GM12878 (cell line): ENCODE results near the gene NHS. TPM values are rescaled to one million over a fixed set of nuclear protein-coding genes. Genes with fewer than 3 reads are reported as not detected.

Experiments
- ATAC-seq: fragments of 200-7000 bp; cut with Tn5 transposase; 3 replicates; pipeline ENCODE4 v1.9.1; 2020; ENCODE audit warnings: mild to moderate bottlenecking, moderate library complexity
- BruUV-seq: library from RNA; stranded (reverse); fragments of 400-500 nt; replicated peaks from 2 replicates; lab custom pipeline; 2021; lab: Mats Ljungman, UMichigan
- CTCF ChIA-PET: fragments of 300-600 bp; sonication (Branson Sonifier 250); formaldehyde crosslinking; extraction: SDS; loops from one replicate; lab custom pipeline; 2021; ENCODE audit warnings: inconsistent platforms; lab: Yijun Ruan, JAX
- POLR2A ChIA-PET: fragments of 350-600 bp; formaldehyde crosslinking; extraction: SDS; loops from one replicate; lab custom pipeline; 2021; ENCODE audit warnings: inconsistent platforms; lab: Charles Lee
- RAD21 ChIA-PET: fragments of 300-600 bp; sonication (Branson Sonifier 250); formaldehyde crosslinking; loops from one replicate; lab custom pipeline; 2023; ENCODE audit warnings: antibody characterized with exemption; ENCODE audit not compliant: unreplicated experiment; lab: Charles Lee
- SMC1A ChIA-PET: fragments of 300-600 bp; sonication (Branson Sonifier 250); formaldehyde crosslinking; loops from one replicate; lab custom pipeline; 2023; ENCODE audit not compliant: unreplicated experiment, uncharacterized antibody; lab: Charles Lee
- DNase-seq: peaks from one replicate; pipeline ENCODE4 v3.0.0-alpha.2; 2011; ENCODE audit warnings: low read depth, low spot score
- FAIRE-seq: peaks from 3 replicates; lab custom pipeline; 2011; peaks lifted over from hg19 to GRCh38; lab: Jason Lieb, UNC
- H2AFZ ChIP-seq: 2 replicates; pipeline ENCODE4 v1.6.0; 2011; ENCODE audit warnings: low read depth, low read length, control low read depth; ENCODE audit not compliant: control insufficient read depth
- H3K27ac ChIP-seq: 2 replicates; pipeline ENCODE4 v1.5.1; 2011; ENCODE audit warnings: control low read depth; ENCODE audit not compliant: control insufficient read depth, insufficient read depth
- H3K27me3 ChIP-seq, 2 experiments: replicated peaks in 1 of 2; 2 replicates each; pipeline versions ENCODE4 v1.6.0 to v1.6.1; 2011; ENCODE audit warnings: low read length in 1 of 2; ENCODE audit not compliant: control insufficient read depth in 2 of 2, insufficient read depth in 2 of 2
- H3K36me3 ChIP-seq, 2 experiments: 2 replicates each; pipeline ENCODE4 v1.5.1; 2011; ENCODE audit warnings: low read length in 1 of 2; ENCODE audit not compliant: control insufficient read depth in 2 of 2, insufficient read depth in 2 of 2
- H3K4me1 ChIP-seq: 2 replicates; pipeline ENCODE4 v1.6.1; 2011; ENCODE audit warnings: mild to moderate bottlenecking, low read length, moderate library complexity, mixed read lengths; ENCODE audit not compliant: control insufficient read depth, insufficient read depth
- H3K4me2 ChIP-seq: 2 replicates; pipeline ENCODE4 v1.6.0; 2011; ENCODE audit warnings: control low read depth; ENCODE audit not compliant: control insufficient read depth, insufficient read depth
- H3K4me3 ChIP-seq: fragments of 200-600 bp; sonication (generic); 2 replicates; pipeline ENCODE4 v1.5.1; 2016
- H3K79me2 ChIP-seq: 2 replicates; pipeline ENCODE4 v1.6.0; 2011; ENCODE audit warnings: low read length; ENCODE audit not compliant: control insufficient read depth, insufficient read depth
- H3K9ac ChIP-seq: 2 replicates; pipeline ENCODE4 v1.8.0; 2011; ENCODE audit warnings: low read length, control low read depth, mixed read lengths; ENCODE audit not compliant: control insufficient read depth, insufficient read depth
- H3K9me3 ChIP-seq: replicated peaks from 3 replicates; pipeline ENCODE4 v1.5.1; 2011; ENCODE audit warnings: mild to moderate bottlenecking, low read length; ENCODE audit not compliant: control insufficient read depth, insufficient read depth
- H4K20me1 ChIP-seq: 2 replicates; pipeline ENCODE4 v1.6.0; 2011; ENCODE audit not compliant: control insufficient read depth, insufficient read depth
- ATF7 ChIP-seq: fragments of 450-650 bp; IDR thresholded peaks from 2 replicates; pipeline ENCODE4 v1.6.1; 2016; ENCODE audit warnings: low read depth, mild to moderate bottlenecking
- BMI1 ChIP-seq: fragments of 450-650 bp; IDR thresholded peaks from 2 replicates; pipeline ENCODE4 v1.6.1; 2016; ENCODE audit warnings: mild to moderate bottlenecking, moderate library complexity, borderline replicate concordance
- ELK1 ChIP-seq: IDR thresholded peaks from 2 replicates; pipeline ENCODE4 v1.6.1; 2012; ENCODE audit warnings: low read depth, low read length, improper control_type of control experiment
- FOXM1 ChIP-seq: IDR thresholded peaks from 2 replicates; pipeline ENCODE4 v1.6.1; 2012; ENCODE audit warnings: low read depth, mild to moderate bottlenecking, inconsistent platforms, low read length, moderate library complexity
- KAT2A ChIP-seq: conservative IDR thresholded peaks from 2 replicates; pipeline ENCODE4 v1.6.1; 2011; ENCODE audit warnings: low read depth, low read length; ENCODE audit not compliant: control insufficient read depth
- MTA2 ChIP-seq: fragments of 450-650 bp; IDR thresholded peaks from 2 replicates; pipeline ENCODE4 v1.6.1; 2016; ENCODE audit warnings: low read depth, mild to moderate bottlenecking, moderate library complexity
- NFXL1 ChIP-seq: fragments of 450-650 bp; IDR thresholded peaks from 2 replicates; pipeline ENCODE4 v1.6.1; 2017; ENCODE audit warnings: antibody characterized with exemption, mild to moderate bottlenecking, borderline replicate concordance
- PAX5 ChIP-seq: IDR thresholded peaks from 2 replicates; pipeline ENCODE4 v1.6.1; 2011; ENCODE audit warnings: low read depth, low read length, borderline replicate concordance
- POLR2AphosphoS5 ChIP-seq: IDR thresholded peaks from 2 replicates; pipeline ENCODE4 v1.6.1; 2011; ENCODE audit warnings: mild to moderate bottlenecking, low read length, inconsistent platforms
- SP1 ChIP-seq: IDR thresholded peaks from one replicate; pipeline ENCODE4 v1.6.1; 2011; ENCODE audit warnings: low read depth, low read length
- STAT3 ChIP-seq: IDR thresholded peaks from 2 replicates; pipeline ENCODE4 v1.6.1; 2011; ENCODE audit warnings: low read depth, low read length, improper control_type of control experiment
- SUPT20H ChIP-seq: IDR thresholded peaks from 2 replicates; pipeline ENCODE4 v1.6.1; 2011; ENCODE audit warnings: low read depth, mild to moderate bottlenecking, low read length, moderate library complexity, borderline replicate concordance; ENCODE audit not compliant: control insufficient read depth
- TCF7 ChIP-seq: IDR thresholded peaks from 2 replicates; pipeline ENCODE4 v1.6.1; 2014; ENCODE audit warnings: antibody characterized with exemption, borderline replicate concordance
- WRNIP1 ChIP-seq: IDR thresholded peaks from 2 replicates; pipeline ENCODE4 v1.6.1; 2011; ENCODE audit warnings: low read depth, low read length, improper control_type of control experiment, borderline replicate concordance
- ZBED1 ChIP-seq: IDR thresholded peaks from 2 replicates; pipeline ENCODE4 v1.6.1; 2016; ENCODE audit warnings: borderline replicate concordance
- WGBS: methylation state at CpG from one replicate; pipeline ENCODE4 v1.1.6; 2016; ENCODE audit warnings: low lambda C conversion rate; ENCODE audit not compliant: insufficient replicate concordance, insufficient coverage; ENCODE audit errors: missing lambda C conversion rate; 5-methylcytosine and 5-hydroxymethylcytosine counted together
- in situ Hi-C: fragments of 300-500 bp; cut with MboI; formaldehyde crosslinking; loops from 9 replicates; pipeline ENCODE4 v1.14.3; 2018; ENCODE audit warnings: mixed read lengths
- intact Hi-C: fragments of 100-400 bp; cut with micrococcal nuclease; formaldehyde crosslinking; loops from one replicate; pipeline ENCODE4 v1.14.2; 2022; ENCODE audit not compliant: unreplicated experiment
- polyA plus RNA-seq, 11 experiments: library from polyadenylated mRNA; depleted of rRNA in 4 of 11; unstranded in 6 of 11; stranded (reverse) in 5 of 11; fragments of >200 nt; fragmentation: Nextera tagmentation in 4 of 11; fragmentation: Illumina TruSeq in 1 of 11; extraction: Ambion mirVana in 4 of 11; extraction: Trizol in 1 of 11; gene quantifications; 1 replicate in 1 of 11; 2 replicates in 10 of 11; pipeline versions ENCODE4 v1.2.1 to v1.2.3, GENCODE V29; 2011 to 2016; ENCODE audit warnings: inconsistent platforms in 2 of 11, missing spikeins in 2 of 11, low read depth in 1 of 11
- total RNA-seq, 4 experiments: library from RNA; depleted of rRNA in 3 of 4; stranded (reverse); fragments of >200 nt in 3 of 4; fragmentation: Illumina TruSeq in 1 of 4; extraction: Trizol in 1 of 4; gene quantifications; 2 replicates each; pipeline versions ENCODE4 v1.2.1 to v1.2.3, GENCODE V29; 2013 to 2021
- TF ChIP-seq, protein P1 (sequence below): fragments of 450-650 bp; formaldehyde crosslinking; IDR thresholded peaks from 2 replicates; pipeline ENCODE4 v1.5.0; 2022; ENCODE audit warnings: mild to moderate bottlenecking, missing genetic modification characterization

Gene NHS
- total and polyA plus RNA-seq, 10 of the 15 experiments (the other 5 are each of a cell fraction or from before 2014, with no cell fraction given), result under 0.01 to 0.07 (median 0.03) TPM; not detected in 7

- no peak for TF ChIP-seq ATF7
Measured at GRCh38 chrX:17376431-17377077, 1.6 kb downstream of the NHS start (continued).

- no peak overlapping the region for H3K4me3 ChIP-seq
- no peak for DNase-seq
- TF ChIP-seq TCF7, result no peak
- no peak for TF ChIP-seq STAT3
- TF ChIP-seq WRNIP1, result no peak
- TF ChIP-seq SP1, result no peak
- TF ChIP-seq POLR2AphosphoS5, result no peak
- TF ChIP-seq ZBED1, result no peak
- no peak for TF ChIP-seq PAX5
- TF ChIP-seq ELK1, result no peak
- TF ChIP-seq MTA2, result no peak
- no peak for TF ChIP-seq FOXM1
- no peak for TF ChIP-seq BMI1
- no peak for TF ChIP-seq NFXL1
- TF ChIP-seq, protein P1, sequence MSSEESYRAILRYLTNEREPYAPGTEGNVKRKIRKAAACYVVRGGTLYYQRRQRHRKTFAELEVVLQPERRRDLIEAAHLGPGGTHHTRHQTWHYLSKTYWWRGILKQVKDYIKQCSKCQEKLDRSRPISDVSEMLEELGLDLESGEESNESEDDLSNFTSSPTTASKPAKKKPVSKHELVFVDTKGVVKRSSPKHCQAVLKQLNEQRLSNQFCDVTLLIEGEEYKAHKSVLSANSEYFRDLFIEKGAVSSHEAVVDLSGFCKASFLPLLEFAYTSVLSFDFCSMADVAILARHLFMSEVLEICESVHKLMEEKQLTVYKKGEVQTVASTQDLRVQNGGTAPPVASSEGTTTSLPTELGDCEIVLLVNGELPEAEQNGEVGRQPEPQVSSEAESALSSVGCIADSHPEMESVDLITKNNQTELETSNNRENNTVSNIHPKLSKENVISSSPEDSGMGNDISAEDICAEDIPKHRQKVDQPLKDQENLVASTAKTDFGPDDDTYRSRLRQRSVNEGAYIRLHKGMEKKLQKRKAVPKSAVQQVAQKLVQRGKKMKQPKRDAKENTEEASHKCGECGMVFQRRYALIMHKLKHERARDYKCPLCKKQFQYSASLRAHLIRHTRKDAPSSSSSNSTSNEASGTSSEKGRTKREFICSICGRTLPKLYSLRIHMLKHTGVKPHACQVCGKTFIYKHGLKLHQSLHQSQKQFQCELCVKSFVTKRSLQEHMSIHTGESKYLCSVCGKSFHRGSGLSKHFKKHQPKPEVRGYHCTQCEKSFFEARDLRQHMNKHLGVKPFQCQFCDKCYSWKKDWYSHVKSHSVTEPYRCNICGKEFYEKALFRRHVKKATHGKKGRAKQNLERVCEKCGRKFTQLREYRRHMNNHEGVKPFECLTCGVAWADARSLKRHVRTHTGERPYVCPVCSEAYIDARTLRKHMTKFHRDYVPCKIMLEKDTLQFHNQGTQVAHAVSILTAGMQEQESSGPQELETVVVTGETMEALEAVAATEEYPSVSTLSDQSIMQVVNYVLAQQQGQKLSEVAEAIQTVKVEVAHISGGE (CRISPR knock-in tag), result no peak
- TF ChIP-seq KAT2A, result no peak
- no peak for TF ChIP-seq SUPT20H
- intact Hi-C loops, result no loop called here
- ChIA-PET SMC1A (no interaction called here), RAD21 (no interaction called here), POLR2A (no interaction called here), CTCF (no interaction called here)
- H3K27me3 ChIP-seq, result no peaks in the 10 kb centered on the region; a peak in 1 of 4 replicates
- no peaks in the 10 kb centered on the region for H3K36me3 ChIP-seq
- BruUV-seq, result no TSS peak
- no peaks in the 10 kb centered on the region for H4K20me1 ChIP-seq
- no peak overlapping the region for H3K4me2 ChIP-seq
- no peak for ATAC-seq
- WGBS, result 59% methylated on average over 41 of the region's 46 CpGs
- no peak overlapping the region for H3K27ac ChIP-seq
- no peak overlapping the region for H3K9ac ChIP-seq
- no peaks in the 10 kb centered on the region; the same call in 2 of the 3 replicates for H3K9me3 ChIP-seq
- no peaks in the 10 kb centered on the region for H3K4me1 ChIP-seq
- H2AFZ ChIP-seq, result no peak overlapping the region
- in situ Hi-C loops, result no loop called here
- FAIRE-seq, result no peak
- H3K79me2 ChIP-seq, result no peaks in the 10 kb centered on the region
Measured at GRCh38 chrX:17377091-17377717, 2.2 kb downstream of the NHS start.
